NCI-H1417 (cell line): ENCODE measurements around the gene FAM219B.

ENCODE experiments used
- DNase-seq, 3 experiments: peaks; one replicate each; lab custom pipeline; 2025; lab: John Stamatoyannopoulos, UW

FAM219B gene

GRCh38 chr15:74873036-74873755, 33.5 kb downstream of the FAM219B start, which contains the start of gene SCAMP2:
Gene SCAMP2, minus strand, starts transcription at chr15:74873365. Its CDS starts 110 bp downstream, at chr15:74873255.
- DNase-seq, result peak; percentile 89 to 99 (median 97)

GRCh38 chr15:74872702-74873035, 34.0 kb downstream of the FAM219B start:
- no peak for DNase-seq

GRCh38 chr15:74870436-74871215, 36.0 kb downstream of the FAM219B start:
- DNase-seq, result no peak

- DNase-seq, result no peak
Observed at GRCh38 chr15:74869726-74870407, 36.8 kb downstream of the FAM219B start.

- no peak for DNase-seq
Observed at GRCh38 chr15:74869372-74869725, 37.3 kb downstream of the FAM219B start.

- DNase-seq, result no peak
Observed at GRCh38 chr15:74868059-74868458, 38.6 kb downstream of the FAM219B start.

GRCh38 chr15:74867466-74868038, 39.1 kb downstream of the FAM219B start:
- no peak for DNase-seq

- DNase-seq, result no peak
Observed at GRCh38 chr15:74866090-74866489, 40.6 kb downstream of the FAM219B start.

GRCh38 chr15:74865316-74865715, 41.3 kb downstream of the FAM219B start:
- no peak for DNase-seq

- DNase-seq, result no peak
Observed at GRCh38 chr15:74864296-74864695, 42.4 kb downstream of the FAM219B start.

- DNase-seq, result no peak
Observed at GRCh38 chr15:74863239-74864056, 43.2 kb downstream of the FAM219B start.

- DNase-seq, result no peak
Observed at GRCh38 chr15:74858369-74858740, 48.3 kb downstream of the FAM219B start.

- no peak for DNase-seq
Observed at GRCh38 chr15:74857671-74858368, 48.8 kb downstream of the FAM219B start.

- DNase-seq, result peak in 1 of 3 experiments; percentile 22
Observed at GRCh38 chr15:74857082-74857655, 49.5 kb downstream of the FAM219B start.

- no peak for DNase-seq
Observed at GRCh38 chr15:74856537-74856936, 50.1 kb downstream of the FAM219B start.

GRCh38 chr15:74855857-74856256, 50.8 kb downstream of the FAM219B start:
- DNase-seq, result no peak

GRCh38 chr15:74854453-74855022, 52.1 kb downstream of the FAM219B start:
- no peak for DNase-seq

- no peak for DNase-seq
Observed at GRCh38 chr15:74851960-74852359, 54.7 kb downstream of the FAM219B start.

GRCh38 chr15:74850393-74850792, 56.3 kb downstream of the FAM219B start:
- DNase-seq, result no peak
